Hepatocyte (in vitro differentiated cells): Measurements from ENCODE around the gene P3H4.

Experiments
- EZH2 ChIP-seq: fragments of 200-600 bp; sonication (generic); IDR thresholded peaks from 2 replicates; pipeline ENCODE4 v1.6.1; 2016; ENCODE audit warnings: antibody characterized with exemption, mild to moderate bottlenecking, borderline replicate concordance
- EZH2phosphoT487 ChIP-seq: fragments of 200-600 bp; sonication (generic); IDR thresholded peaks from one replicate; pipeline ENCODE4 v1.6.1; 2018; ENCODE audit warnings: antibody characterized with exemption, mild to moderate bottlenecking, low read depth, moderate library complexity; ENCODE audit not compliant: unreplicated experiment, severe bottlenecking
- TF ChIP-seq, protein P1 (sequence below): fragments of 200-600 bp; sonication (generic); IDR thresholded peaks from 2 replicates; pipeline ENCODE4 v1.5.1; 2016; ENCODE audit warnings: antibody characterized with exemption, mild to moderate bottlenecking; ENCODE audit not compliant: poor library complexity

DNA sequence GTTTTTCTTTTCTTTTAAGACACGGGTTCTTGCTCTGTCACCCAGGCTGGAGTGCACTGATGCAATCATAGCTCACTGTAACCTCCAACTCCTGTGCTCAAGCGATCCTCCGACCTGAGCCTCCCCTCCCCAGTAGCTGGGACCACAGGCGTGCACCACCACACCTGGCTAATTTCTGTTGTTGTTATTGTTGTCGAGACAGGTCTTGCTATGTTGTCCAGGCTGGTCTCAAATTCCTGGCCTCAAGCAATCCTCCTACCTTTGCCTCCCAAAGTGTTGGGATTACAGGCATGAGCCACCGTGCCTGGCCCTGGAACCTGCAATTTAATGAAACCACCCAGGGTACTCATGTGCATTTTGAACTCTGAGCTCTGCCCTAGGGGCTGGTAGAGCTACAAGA, 49.4 kb downstream of the P3H4 start:
- TF ChIP-seq, protein P1, sequence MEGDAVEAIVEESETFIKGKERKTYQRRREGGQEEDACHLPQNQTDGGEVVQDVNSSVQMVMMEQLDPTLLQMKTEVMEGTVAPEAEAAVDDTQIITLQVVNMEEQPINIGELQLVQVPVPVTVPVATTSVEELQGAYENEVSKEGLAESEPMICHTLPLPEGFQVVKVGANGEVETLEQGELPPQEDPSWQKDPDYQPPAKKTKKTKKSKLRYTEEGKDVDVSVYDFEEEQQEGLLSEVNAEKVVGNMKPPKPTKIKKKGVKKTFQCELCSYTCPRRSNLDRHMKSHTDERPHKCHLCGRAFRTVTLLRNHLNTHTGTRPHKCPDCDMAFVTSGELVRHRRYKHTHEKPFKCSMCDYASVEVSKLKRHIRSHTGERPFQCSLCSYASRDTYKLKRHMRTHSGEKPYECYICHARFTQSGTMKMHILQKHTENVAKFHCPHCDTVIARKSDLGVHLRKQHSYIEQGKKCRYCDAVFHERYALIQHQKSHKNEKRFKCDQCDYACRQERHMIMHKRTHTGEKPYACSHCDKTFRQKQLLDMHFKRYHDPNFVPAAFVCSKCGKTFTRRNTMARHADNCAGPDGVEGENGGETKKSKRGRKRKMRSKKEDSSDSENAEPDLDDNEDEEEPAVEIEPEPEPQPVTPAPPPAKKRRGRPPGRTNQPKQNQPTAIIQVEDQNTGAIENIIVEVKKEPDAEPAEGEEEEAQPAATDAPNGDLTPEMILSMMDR: no peak
- TF ChIP-seq EZH2phosphoT487 (no peak), EZH2 (no peak)
